ENCODE results near the gene MED26.

DNA sequence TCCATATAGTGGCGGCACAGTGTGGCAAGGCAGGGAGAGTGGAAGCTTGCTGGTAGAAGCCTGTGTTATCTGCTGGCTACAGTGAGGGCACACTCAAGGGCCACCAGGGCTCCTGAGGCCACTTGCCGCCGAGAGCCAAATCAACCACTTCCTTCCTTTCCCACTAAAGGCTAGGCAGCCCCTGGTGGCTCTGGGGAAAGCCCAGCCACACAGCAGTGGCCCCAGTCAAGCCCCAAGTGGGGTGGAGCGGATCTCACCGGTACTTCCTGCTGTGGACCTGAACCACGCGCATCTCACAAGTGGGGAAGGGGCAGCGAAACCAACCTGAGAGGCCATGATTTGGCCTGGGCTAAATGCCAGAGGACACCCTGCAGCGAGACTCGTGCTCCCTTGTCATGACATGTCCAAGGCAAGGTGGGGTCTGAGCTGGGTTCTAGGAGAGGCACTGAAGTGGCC, 33.8 kb downstream of the MED26 start:
- TF ChIP-seq, protein P1, sequence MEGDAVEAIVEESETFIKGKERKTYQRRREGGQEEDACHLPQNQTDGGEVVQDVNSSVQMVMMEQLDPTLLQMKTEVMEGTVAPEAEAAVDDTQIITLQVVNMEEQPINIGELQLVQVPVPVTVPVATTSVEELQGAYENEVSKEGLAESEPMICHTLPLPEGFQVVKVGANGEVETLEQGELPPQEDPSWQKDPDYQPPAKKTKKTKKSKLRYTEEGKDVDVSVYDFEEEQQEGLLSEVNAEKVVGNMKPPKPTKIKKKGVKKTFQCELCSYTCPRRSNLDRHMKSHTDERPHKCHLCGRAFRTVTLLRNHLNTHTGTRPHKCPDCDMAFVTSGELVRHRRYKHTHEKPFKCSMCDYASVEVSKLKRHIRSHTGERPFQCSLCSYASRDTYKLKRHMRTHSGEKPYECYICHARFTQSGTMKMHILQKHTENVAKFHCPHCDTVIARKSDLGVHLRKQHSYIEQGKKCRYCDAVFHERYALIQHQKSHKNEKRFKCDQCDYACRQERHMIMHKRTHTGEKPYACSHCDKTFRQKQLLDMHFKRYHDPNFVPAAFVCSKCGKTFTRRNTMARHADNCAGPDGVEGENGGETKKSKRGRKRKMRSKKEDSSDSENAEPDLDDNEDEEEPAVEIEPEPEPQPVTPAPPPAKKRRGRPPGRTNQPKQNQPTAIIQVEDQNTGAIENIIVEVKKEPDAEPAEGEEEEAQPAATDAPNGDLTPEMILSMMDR (IDR thresholded peaks at IDR 0.05), result no peak
- no peak for TF ChIP-seq POLR2A (IDR thresholded peaks at IDR 0.05)
